GM10248 (cell line): Measurements from ENCODE around the gene KIF16B.

ENCODE experiments used
- CTCF ChIA-PET: fragments of 300-600 bp; sonication (Branson Sonifier 250); formaldehyde crosslinking; extraction: SDS; loops from one replicate; lab custom pipeline; 2021; ENCODE audit warnings: antibody characterized with exemption; lab: Yijun Ruan, JAX
- POLR2A ChIA-PET: fragments of 350-650 bp; sonication (Branson Sonifier 250); formaldehyde crosslinking; extraction: SDS; loops from one replicate; lab custom pipeline; 2020; ENCODE audit warnings: antibody characterized with exemption; lab: Yijun Ruan, JAX
- DNase-seq: peaks from one replicate; pipeline ENCODE4 v3.0.0; 2012; ENCODE audit errors: extremely low spot score
- CTCF ChIP-seq: IDR thresholded peaks from 2 replicates; pipeline ENCODE4 v1.5.1; 2012; ENCODE audit warnings: mild to moderate bottlenecking, low read depth; ENCODE audit errors: extremely low read depth, missing control alignments, control extremely low read depth

The KIF16B gene

GRCh38 chr20:16387666-16388065 is 185.6 kb downstream of the KIF16B start:
- DNase-seq, result no peak
- ChIA-PET POLR2A (no interaction called here), CTCF (no interaction called here)
- no peak for TF ChIP-seq CTCF

- ChIA-PET CTCF (interaction anchor here (1.1 kb wide), 1 partner anchor 20 kb away, joined by 3 read pairs; no protein-coding TSS in a partner anchor), POLR2A (no interaction called here)
- no peak for DNase-seq
- TF ChIP-seq CTCF, result no peak
These were observed 187.4 kb downstream of the KIF16B start for GRCh38 chr20:16385891-16386290.

GRCh38 chr20:16385462-16385861 is 187.8 kb downstream of the KIF16B start:
- DNase-seq, result no peak
- POLR2A ChIA-PET, result no interaction called here
- no peak for TF ChIP-seq CTCF
- CTCF ChIA-PET, result no interaction called here

- POLR2A ChIA-PET, result no interaction called here
- CTCF ChIA-PET, result interaction anchor here (0.8 kb wide), 1 partner anchor 8 kb away, joined by 3 read pairs; no protein-coding TSS in a partner anchor
- no peak for TF ChIP-seq CTCF
- DNase-seq, result no peak
These were observed 191.8 kb downstream of the KIF16B start for GRCh38 chr20:16381444-16381843.

GRCh38 chr20:16378712-16379370 is 194.4 kb downstream of the KIF16B start:
- no peak for TF ChIP-seq CTCF
- ChIA-PET CTCF (no interaction called here), POLR2A (no interaction called here)
- no peak for DNase-seq

GRCh38 chr20:16378122-16378521 is 195.1 kb downstream of the KIF16B start:
- POLR2A ChIA-PET, result no interaction called here
- no peak for TF ChIP-seq CTCF
- CTCF ChIA-PET, result no interaction called here
- DNase-seq, result no peak

GRCh38 chr20:16369441-16369840 is 203.8 kb downstream of the KIF16B start:
- ChIA-PET POLR2A (no interaction called here), CTCF (no interaction called here)
- no peak for DNase-seq
- no peak for TF ChIP-seq CTCF
